ENCODE results near the gene PGD. TPM values are rescaled to one million over a fixed set of nuclear protein-coding genes. Genes with fewer than 3 reads are reported as not detected.
"Not testable (repeated sequence)": the region's sequence is repeated elsewhere in the genome, so short reads cannot be mapped to it uniquely, and the experiment has no call there.

PGD gene
- total RNA-seq, 4 donors from 2014 or later, result 38.8 to 70.5 (median 53.2) TPM

DNA sequence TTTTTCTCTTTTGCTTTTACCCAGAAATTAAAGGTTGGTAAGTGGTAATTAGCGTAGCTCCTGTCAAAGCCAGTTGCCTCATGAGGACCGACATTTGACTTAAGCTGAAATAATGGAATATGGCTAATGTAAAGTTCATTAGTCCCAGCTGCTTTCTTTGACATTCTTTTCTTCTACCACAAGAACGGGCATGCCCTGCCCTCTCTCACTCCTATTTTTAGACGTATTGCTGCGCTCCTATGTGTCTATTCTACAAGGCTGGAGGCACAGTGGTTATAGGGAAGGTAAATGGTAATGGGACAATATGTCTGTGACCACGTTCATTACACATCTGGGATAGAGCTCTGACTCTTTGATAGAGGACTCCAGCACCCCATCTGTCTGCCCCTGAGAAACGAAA is 57.8 kb downstream of the PGD start:
- no peak overlapping the region for H3K4me3 ChIP-seq (ENCODE audit: low read depth, poor library complexity, severe bottlenecking)
- no peak for TF ChIP-seq POLR2A (IDR thresholded peaks at IDR 0.05)
- TF ChIP-seq, protein P1, sequence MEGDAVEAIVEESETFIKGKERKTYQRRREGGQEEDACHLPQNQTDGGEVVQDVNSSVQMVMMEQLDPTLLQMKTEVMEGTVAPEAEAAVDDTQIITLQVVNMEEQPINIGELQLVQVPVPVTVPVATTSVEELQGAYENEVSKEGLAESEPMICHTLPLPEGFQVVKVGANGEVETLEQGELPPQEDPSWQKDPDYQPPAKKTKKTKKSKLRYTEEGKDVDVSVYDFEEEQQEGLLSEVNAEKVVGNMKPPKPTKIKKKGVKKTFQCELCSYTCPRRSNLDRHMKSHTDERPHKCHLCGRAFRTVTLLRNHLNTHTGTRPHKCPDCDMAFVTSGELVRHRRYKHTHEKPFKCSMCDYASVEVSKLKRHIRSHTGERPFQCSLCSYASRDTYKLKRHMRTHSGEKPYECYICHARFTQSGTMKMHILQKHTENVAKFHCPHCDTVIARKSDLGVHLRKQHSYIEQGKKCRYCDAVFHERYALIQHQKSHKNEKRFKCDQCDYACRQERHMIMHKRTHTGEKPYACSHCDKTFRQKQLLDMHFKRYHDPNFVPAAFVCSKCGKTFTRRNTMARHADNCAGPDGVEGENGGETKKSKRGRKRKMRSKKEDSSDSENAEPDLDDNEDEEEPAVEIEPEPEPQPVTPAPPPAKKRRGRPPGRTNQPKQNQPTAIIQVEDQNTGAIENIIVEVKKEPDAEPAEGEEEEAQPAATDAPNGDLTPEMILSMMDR (IDR thresholded peaks at IDR 0.05), result no peak
- 37 to 45% methylated on average over 7 of the region's 7 CpGs for WGBS, 2 donors
- intact Hi-C loops (cut with DNase I; ENCODE audit: low total_unique reads), result no loop called here
- DNase-seq (ENCODE audit: low spot score in 2 of 2), result no peak

DNA sequence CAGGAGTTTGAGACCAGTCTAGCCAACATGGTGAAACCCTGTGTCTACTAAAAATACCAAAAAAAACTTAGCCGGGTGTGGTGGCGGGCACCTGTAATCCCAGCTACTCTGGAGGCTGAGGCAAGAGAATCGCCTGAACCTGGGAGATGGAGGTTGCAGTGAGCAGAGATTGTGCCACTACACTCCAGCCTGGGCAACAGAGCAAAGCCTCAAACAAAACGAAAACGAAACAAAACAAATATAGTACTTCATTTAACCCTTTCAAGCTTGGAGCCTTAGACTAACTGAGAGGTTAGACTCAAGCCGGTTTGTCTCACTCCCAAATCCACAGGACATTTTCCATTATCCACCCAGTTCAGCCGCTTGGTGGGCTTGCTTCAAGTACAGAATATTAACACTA is 58.6 kb downstream of the PGD start:
- H3K4me3 ChIP-seq (ENCODE audit: low read depth, poor library complexity, severe bottlenecking); intact Hi-C loops (cut with DNase I; ENCODE audit: low total_unique reads); DNase-seq (ENCODE audit: low spot score in 2 of 2): not testable (repeated sequence)
- 49 to 55% methylated on average over 7 of the region's 7 CpGs for WGBS, 2 donors

DNA sequence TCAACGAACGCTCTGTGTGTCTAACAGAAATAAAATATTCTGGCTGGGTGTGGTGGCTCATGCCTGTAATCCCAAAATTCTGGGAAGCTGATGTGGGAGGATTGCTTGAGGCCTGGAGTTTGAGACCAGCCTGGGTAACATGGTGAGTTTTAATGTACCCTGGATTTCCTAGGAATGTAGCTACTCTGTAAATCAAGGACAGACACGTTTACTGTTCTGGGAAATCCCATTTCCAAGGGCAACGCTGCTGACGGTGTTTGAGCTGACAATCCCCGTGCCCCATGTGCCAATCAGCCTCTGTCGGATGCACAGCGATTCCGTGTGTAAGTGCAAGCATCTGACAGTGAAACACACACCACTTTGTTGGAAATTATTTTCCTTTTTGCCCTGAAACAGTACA is 59.0 kb downstream of the PGD start:
- no peak for TF ChIP-seq POLR2A (IDR thresholded peaks at IDR 0.05)
- DNase-seq (ENCODE audit: low spot score in 2 of 2), result no peak
- intact Hi-C loops (cut with DNase I; ENCODE audit: low total_unique reads), result no loop called here
- H3K4me3 ChIP-seq (ENCODE audit: low read depth, poor library complexity, severe bottlenecking), result no peak overlapping the region
- WGBS, 2 donors, result 44 to 45% methylated on average over 9 of the region's 9 CpGs

DNA sequence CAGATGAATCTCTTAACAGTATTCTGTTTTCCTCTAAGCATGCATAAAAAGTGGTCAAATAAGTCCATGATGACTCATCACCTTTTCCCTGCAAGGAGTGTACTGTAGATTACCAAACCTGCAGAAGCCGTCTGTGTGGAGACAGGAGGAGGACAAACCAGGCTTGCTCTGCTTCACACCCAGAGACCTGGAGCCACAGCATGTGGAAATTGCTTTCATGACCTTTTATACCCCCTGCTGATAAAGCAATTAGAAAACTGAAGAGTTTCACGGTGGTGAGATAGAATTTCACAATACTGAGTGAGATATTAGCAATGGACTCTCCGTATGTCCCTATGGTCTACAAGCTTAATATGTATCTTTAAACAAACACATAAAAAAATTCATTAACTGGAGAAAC is 60.3 kb downstream of the PGD start:
- intact Hi-C loops (cut with DNase I; ENCODE audit: low total_unique reads), result no loop called here
- DNase-seq (ENCODE audit: low spot score in 2 of 2), result no peak
- TF ChIP-seq, protein P1 (IDR thresholded peaks at IDR 0.05), result no peak
- TF ChIP-seq POLR2A (IDR thresholded peaks at IDR 0.05), result no peak
- no peak overlapping the region for H3K4me3 ChIP-seq (ENCODE audit: low read depth, poor library complexity, severe bottlenecking)
- 52 to 56% methylated on average over 3 of the region's 3 CpGs for WGBS, 2 donors

DNA sequence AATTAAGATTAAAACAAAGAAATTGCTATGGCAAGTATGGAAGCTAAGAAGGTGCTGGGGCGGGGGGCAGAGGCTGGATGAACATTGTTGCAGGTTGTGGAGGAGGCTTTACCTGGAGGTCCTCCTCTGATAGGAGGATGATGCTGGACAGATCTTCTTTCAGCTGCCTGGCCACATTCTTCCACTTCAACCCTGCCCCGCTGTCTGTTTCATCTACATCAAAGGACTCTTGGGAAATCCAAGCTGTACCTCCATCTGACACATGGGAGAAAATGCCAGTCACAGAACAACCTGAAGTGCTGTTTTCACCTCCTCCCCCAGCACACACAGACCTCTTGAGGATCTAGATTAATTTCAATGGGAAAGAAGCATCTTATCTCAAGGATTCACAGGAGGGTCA is 68.2 kb downstream of the PGD start:
- intact Hi-C loops (cut with DNase I; ENCODE audit: low total_unique reads), result no loop called here
- no peak for TF ChIP-seq POLR2A (IDR thresholded peaks at IDR 0.05)
- TF ChIP-seq, protein P1 (IDR thresholded peaks at IDR 0.05), result no peak
- 87 to 91% methylated on average over 2 of the region's 2 CpGs for WGBS, 2 donors
- DNase-seq (ENCODE audit: low spot score in 2 of 2), result no peak
- no peak overlapping the region for H3K4me3 ChIP-seq (ENCODE audit: low read depth, poor library complexity, severe bottlenecking)

DNA sequence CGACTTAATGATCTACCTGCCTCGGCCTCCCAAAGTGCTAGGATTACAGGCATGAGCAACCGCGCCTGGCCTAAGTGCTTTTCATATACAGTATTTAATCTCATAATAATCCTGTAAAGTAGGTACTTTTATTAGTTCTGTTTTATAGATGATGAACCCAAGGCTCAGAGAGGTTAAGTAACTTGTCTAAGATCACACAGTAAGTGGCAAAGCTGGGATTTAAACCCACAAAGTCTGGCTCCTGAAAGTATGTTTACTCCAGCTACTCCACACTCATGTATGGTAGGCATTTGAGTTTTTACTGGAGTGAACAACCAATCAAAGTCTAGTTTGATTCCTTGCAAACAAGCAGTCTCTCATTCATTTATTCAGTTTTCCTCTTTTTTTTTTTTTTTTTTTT is 71.2 kb downstream of the PGD start:
- 90 to 94% methylated on average over 4 of the region's 4 CpGs for WGBS, 2 donors
- no peak overlapping the region for H3K4me3 ChIP-seq (ENCODE audit: low read depth, poor library complexity, severe bottlenecking)
- TF ChIP-seq, protein P1 (IDR thresholded peaks at IDR 0.05), result no peak
- TF ChIP-seq POLR2A (IDR thresholded peaks at IDR 0.05), result no peak
- DNase-seq (ENCODE audit: low spot score in 2 of 2), result no peak
- intact Hi-C loops (cut with DNase I; ENCODE audit: low total_unique reads), result no loop called here

Other genes with a start within 250 kb of the PGD start
- 10 to 100 TPM; 44.1 to 53.1 (median 46.0) TPM for gene KIF1B, start 188.5 kb upstream of the PGD start, total RNA-seq
- 1 to 10 TPM in 2 of 4 donors, under 1 TPM in 2; 0.42 to 1.8 (median 0.97) TPM for gene CENPS, start 31.4 kb downstream of the PGD start, total RNA-seq
- gene CORT, start 51.0 kb downstream of the PGD start, total RNA-seq, result not detected
- gene DFFA, start 73.5 kb downstream of the PGD start, total RNA-seq, result 10 to 100 TPM; 14.1 to 20.9 (median 18.0) TPM
- 10 to 100 TPM; 14.1 to 22.8 (median 18.9) TPM for gene PEX14, start 75.9 kb downstream of the PGD start, total RNA-seq

Data from lower leg skin (tissue), 4 donors.